ENCODE results near the gene TLCD2. TPM values are rescaled to one million over a fixed set of nuclear protein-coding genes. Genes with fewer than 3 reads are reported as not detected.

Gene TLCD2
- total and polyA plus RNA-seq, 2 of the 13 experiments (the other 11 are each of a cell fraction or from before 2014, with no cell fraction given): 0.90 to 1.1 TPM

- TF ChIP-seq HBP1 (CRISPR knock-in tag; IDR thresholded peaks at IDR 0.05; ENCODE audit: low read depth): peak; percentile 65; the same call in 1 of the 2 replicates
- 0 out of 2 replicates have a peak, but pooled peaks have one; percentile 22 for TF ChIP-seq ELF1 (CRISPR knock-in tag; IDR thresholded peaks at IDR 0.05)
- peak; percentile 96 for TF ChIP-seq HDAC2 (CRISPR knock-in tag; IDR thresholded peaks at IDR 0.05)
- peak; percentile 94 for TF ChIP-seq ZNF501 (CRISPR knock-in tag; IDR thresholded peaks at IDR 0.05)
- TF ChIP-seq ZNF737 (CRISPR knock-in tag; IDR thresholded peaks at IDR 0.05; ENCODE audit: borderline replicate concordance): no peak
- peak; percentile 68 for TF ChIP-seq ZNF619 (CRISPR knock-in tag; IDR thresholded peaks at IDR 0.05)
- no peak for TF ChIP-seq REXO4 (CRISPR knock-in tag; IDR thresholded peaks at IDR 0.05; ENCODE audit: borderline replicate concordance)
- peak; percentile 79; the same call in 1 of the 2 replicates for TF ChIP-seq SRY (CRISPR knock-in tag; IDR thresholded peaks at IDR 0.05)
- TF ChIP-seq ZSCAN21 (CRISPR knock-in tag; IDR thresholded peaks at IDR 0.05; ENCODE audit: borderline replicate concordance): peak; percentile 96
- no peak for TF ChIP-seq MIER2 (CRISPR knock-in tag; IDR thresholded peaks at IDR 0.05)
- TF ChIP-seq TFDP2 (CRISPR knock-in tag; IDR thresholded peaks at IDR 0.05): peak; percentile 6; the same call in 1 of the 2 replicates
- TF ChIP-seq FOXK2 (IDR thresholded peaks at IDR 0.05): peak; percentile 96
- TF ChIP-seq RXRB (CRISPR knock-in tag; IDR thresholded peaks at IDR 0.05; ENCODE audit: borderline replicate concordance): peak; percentile 99
- TF ChIP-seq FLYWCH1 (CRISPR knock-in tag; IDR thresholded peaks at IDR 0.05): no peak
- no peak; the same call in 1 of the 2 replicates for TF ChIP-seq ZNF274 (CRISPR knock-in tag; IDR thresholded peaks at IDR 0.05)
- TF ChIP-seq PTBP1 (IDR thresholded peaks at IDR 0.05; ENCODE audit: low read depth, low read length, poor library complexity, severe bottlenecking): no peak
- no peak for TF ChIP-seq ZNF883 (CRISPR knock-in tag; IDR thresholded peaks at IDR 0.05; ENCODE audit: not compliant biosample characterization)
- peak; percentile 95 for TF ChIP-seq DMAP1 (CRISPR knock-in tag; IDR thresholded peaks at IDR 0.05)
- 0 out of 2 replicates have a peak, but pooled peaks have one; percentile 33 for TF ChIP-seq MTERF4 (CRISPR knock-in tag; IDR thresholded peaks at IDR 0.05)
- TF ChIP-seq E2F2 (CRISPR knock-in tag; IDR thresholded peaks at IDR 0.05; ENCODE audit: borderline replicate concordance): no peak
- 0 out of 2 replicates have a peak, but pooled peaks have one; percentile 55 for TF ChIP-seq ZBTB39 (CRISPR knock-in tag; IDR thresholded peaks at IDR 0.05)
- no peak for TF ChIP-seq ZNF549 (CRISPR knock-in tag; IDR thresholded peaks at IDR 0.05)
- TF ChIP-seq NFKBIZ (CRISPR knock-in tag; IDR thresholded peaks at IDR 0.05): peak; percentile 68
Measured at GRCh38 chr17:1736348-1737281, 26.4 kb upstream of the TLCD2 start (continued).

Measured in HepG2 (cell line).